GM21381 (cell line): ENCODE results near the gene GALNT2.
A peak's percentile ranks its signal among the peaks of the same experiment; 100 is the strongest.

Source experiments
- ATAC-seq: cut with Tn5 transposase; IDR thresholded peaks from one replicate; pipeline ENCODE4 v1.9.1; 2021; ENCODE audit warnings: mild to moderate bottlenecking, moderate library complexity; ENCODE audit not compliant: unreplicated experiment

GALNT2 gene

GRCh38 chr1:230110971-230111370, 43.9 kb downstream of the GALNT2 start:
- no peak for ATAC-seq

GRCh38 chr1:230112131-230112701, 45.2 kb downstream of the GALNT2 start:
- no peak for ATAC-seq

- no peak for ATAC-seq
Observed at GRCh38 chr1:230112782-230113181, 45.7 kb downstream of the GALNT2 start.

- no peak for ATAC-seq
Observed at GRCh38 chr1:230113235-230113592, 46.2 kb downstream of the GALNT2 start.

DNA sequence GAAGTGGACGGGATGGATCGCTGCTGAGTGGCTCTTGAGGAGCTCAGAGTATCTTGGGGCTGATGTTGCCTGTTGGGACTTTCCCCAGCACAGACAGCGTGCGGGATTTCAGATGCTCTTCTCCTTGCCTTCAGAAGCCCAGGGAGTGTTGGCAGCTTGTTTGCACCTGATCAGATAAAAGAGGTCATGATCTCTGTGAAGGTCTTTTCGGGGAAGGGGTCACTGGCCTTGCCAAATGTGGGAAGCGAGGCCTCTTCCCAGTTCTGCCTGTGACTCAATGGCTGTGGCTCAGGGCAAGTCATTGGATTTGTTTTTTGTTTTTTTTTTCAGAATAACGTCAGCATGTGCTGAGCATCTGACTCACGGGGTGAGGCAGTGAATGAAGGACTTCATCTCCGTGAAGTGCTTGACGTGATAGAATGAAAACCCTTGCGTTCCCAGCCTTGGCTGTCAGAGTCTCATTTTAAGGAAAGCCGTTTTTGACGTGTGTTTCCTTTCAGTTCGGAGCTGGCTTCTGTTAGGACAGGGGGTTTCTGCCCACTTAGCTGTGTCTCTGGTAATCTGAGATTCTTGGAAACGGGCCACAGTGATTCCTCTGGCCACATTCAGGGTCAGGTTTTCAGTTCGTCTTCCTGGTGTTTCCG, 46.7 kb downstream of the GALNT2 start:
- no peak for ATAC-seq

DNA sequence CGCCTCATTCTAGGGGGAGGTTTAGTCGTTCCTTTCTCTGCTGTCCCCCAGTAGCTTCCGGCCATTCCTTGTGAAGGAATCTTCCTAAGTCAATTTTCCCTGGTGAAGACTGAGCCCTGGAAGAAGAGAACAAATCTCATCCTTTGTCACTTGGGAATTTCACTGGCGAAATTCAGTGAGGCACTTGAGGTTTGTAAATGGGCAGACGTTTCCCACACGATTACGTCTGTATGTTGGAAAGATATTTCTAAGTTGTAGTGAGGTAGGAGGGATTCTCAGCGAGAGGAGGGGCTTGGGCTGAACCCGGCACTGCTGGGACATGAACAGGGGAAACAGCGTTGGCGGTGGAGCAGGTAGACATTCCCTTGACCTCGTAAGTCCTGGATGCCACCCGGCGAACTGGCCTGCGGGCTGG, 47.2 kb downstream of the GALNT2 start:
- no peak for ATAC-seq

- no peak for ATAC-seq
Observed at GRCh38 chr1:230117694-230118093, 50.7 kb downstream of the GALNT2 start.

DNA sequence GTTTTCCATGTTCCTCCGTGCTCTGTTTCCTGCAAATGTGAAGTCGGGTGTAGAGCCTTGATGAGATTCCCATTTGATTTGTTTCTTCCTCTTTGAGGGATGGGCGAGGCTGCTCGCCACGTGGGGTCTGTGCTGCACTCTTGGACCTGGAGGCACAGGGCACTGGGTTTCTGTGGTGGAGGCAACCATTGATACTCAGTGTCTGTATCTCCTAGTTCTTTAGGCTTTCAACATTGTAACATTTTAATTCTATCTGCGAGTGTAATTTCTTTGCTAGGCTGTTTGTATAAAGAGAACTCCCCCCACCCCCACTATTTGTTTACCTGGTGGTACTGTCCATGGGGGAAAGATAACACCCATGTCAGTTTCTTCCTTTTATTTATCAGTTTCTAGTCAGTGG, 52.3 kb downstream of the GALNT2 start:
- no peak for ATAC-seq

- ATAC-seq = no peak
Observed at GRCh38 chr1:230120289-230120920, 53.4 kb downstream of the GALNT2 start.

GRCh38 chr1:230120921-230121381, 53.9 kb downstream of the GALNT2 start:
- no peak for ATAC-seq

- ATAC-seq = no peak
Observed at GRCh38 chr1:230121950-230122349, 54.9 kb downstream of the GALNT2 start.

DNA sequence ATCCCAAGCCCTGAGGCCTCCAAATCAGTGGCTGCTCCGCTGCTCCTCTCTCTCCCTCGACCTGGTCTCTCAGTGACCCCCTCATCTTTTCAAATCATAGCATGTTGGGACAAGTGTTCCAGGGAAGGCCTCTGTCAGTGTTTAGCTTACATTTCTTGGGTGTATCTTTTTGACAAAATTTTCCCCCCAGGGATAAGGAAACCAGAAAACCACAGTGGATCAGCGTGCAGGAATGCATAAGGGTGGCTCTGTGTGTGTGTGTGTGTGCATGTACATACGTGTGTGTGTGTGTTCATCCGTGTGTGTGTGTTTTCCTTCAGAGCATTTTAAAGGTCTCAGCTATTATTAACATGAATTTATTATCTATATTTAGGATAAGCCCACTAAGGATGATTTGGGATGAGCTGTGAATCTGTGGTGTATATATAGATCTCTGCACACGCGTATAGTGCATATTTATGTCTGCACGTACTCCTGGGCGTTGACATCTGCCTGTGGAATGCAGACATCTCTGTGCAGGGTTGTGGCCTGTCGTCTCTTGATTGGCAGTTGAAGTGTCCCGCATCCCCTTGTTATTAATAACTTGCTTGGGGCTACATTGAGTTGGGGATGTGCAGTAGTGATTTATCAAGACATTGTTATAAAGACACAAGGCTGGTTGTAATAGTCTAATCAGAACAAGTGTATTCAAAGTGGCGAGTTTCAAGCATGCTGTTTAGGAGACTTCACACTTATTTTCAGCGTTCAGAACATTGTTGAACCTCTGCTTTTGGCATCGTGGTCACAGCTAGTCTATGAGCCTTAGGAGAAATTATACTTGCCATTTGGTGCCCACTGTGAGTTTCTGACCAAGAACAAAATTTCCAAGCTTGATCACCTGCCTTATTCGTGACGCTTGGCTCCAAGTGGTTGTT, 55.6 kb downstream of the GALNT2 start:
- ATAC-seq = no peak

GRCh38 chr1:230123280-230124185, 56.5 kb downstream of the GALNT2 start:
- ATAC-seq = peak; percentile 91

GRCh38 chr1:230124186-230125128, 57.4 kb downstream of the GALNT2 start:
- no peak for ATAC-seq

GRCh38 chr1:230125141-230125540, 58.1 kb downstream of the GALNT2 start:
- no peak for ATAC-seq

DNA sequence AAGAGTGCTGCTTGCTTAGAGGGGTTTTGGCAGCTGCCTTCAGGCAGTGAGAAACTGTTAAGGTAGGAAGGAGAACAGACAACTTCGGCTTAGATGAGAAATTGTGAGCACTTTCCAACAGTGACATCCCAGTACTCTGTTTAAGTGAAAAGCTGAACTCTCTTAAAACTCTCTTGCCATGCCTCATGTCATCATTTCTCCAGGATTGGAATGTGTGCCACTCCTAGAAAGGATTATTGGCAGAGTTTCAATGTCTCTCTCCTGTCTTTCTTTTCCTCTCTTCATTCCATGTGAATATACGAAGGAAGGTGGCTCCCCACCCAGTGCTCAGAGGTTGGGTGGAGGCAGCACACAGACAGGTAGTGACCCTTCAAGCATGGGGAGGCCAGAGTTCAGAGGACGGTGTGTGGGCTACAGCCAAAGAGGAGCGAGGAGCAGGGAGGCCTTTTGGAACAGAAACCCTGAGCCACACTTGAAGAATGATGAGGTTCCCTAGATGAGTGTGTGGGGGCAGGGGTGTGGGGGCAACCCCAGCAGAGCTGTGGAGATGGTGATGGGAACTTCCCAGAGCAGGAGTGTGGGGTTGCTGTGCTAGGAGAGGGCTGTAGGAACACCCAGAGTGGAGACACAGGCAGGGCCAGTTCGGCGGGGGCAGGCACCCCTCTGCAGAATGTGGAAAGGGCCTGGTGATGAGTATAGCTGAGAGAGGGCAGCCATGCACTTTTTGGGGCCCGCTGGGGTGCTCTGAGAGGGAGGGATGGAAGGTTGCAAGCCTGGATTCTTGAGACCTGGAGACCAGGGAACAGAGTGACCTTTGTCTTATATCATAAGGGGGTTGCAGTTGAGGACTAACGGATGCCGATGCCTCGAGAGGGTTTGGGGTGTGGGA, 58.8 kb downstream of the GALNT2 start:
- ATAC-seq = no peak

DNA sequence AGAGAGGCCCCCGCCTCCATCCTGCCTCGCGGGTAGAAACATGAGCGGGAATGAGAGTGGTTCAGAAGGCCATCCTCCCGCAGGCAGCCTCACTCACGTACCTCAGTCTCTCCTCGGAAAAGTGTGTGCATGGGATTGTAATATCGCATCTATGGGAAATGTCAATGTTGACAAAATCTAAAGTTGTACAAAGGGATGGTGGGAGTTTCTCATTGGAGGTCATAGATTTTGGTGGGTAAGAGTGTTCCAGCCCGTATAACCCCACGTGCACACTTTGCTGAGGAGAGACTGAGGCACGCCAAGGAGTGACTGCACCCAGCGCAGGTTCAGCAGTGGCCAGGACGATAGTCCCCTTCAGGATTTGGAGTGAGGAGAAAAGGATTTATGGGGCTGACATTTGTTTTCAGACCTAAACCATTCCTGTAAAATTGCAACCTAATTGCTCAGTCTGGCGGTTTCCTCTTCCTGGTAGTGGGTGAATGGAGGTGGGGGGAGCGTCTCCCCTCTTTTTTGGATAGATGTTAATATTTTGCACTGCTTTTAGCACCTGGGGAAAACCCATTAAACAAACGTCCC, 59.6 kb downstream of the GALNT2 start:
- no peak for ATAC-seq
